ENCODE data around the gene FHOD3.

DNA sequence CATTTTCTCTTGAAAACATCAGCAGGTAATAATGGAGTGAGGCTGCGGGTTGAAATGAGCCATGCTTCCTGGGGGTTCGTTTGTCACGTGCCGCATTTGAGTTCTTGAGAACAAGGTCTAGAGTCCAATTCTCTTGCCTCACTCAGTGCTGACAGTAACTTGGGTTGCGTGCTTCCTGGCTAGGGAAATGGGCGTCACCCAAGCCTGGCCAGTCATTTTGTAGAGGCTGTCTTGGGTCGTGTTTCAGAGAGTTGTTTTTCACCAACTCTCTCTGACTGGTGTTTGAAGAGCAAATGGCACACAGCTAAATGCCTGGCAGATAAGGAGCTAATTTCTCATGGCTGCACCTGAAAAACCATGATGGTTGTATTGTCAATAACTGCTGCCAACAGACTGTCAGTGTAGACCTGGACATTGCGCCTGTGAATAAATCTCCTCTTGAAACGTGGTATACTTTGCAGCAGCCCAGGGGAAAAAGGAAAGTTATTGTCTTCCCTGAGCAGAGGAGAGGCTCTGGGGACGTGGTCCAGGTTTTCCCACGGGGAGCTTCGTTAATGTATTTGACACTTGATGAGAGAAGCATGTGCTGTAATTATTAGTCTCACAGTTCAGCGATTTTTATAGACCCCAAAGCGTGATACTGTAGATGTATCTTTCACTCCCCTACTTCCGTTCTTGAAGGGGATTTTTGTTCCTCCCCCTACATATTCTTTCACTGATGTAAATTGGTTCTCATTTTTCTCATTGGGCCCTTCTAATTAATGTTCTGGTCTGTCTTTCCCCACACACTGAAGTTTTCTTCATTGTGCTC, 196.0 kb downstream of the FHOD3 start:
- TF ChIP-seq, protein P1, sequence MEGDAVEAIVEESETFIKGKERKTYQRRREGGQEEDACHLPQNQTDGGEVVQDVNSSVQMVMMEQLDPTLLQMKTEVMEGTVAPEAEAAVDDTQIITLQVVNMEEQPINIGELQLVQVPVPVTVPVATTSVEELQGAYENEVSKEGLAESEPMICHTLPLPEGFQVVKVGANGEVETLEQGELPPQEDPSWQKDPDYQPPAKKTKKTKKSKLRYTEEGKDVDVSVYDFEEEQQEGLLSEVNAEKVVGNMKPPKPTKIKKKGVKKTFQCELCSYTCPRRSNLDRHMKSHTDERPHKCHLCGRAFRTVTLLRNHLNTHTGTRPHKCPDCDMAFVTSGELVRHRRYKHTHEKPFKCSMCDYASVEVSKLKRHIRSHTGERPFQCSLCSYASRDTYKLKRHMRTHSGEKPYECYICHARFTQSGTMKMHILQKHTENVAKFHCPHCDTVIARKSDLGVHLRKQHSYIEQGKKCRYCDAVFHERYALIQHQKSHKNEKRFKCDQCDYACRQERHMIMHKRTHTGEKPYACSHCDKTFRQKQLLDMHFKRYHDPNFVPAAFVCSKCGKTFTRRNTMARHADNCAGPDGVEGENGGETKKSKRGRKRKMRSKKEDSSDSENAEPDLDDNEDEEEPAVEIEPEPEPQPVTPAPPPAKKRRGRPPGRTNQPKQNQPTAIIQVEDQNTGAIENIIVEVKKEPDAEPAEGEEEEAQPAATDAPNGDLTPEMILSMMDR (IDR thresholded peaks at IDR 0.05), result no peak
- TF ChIP-seq EZH2 (IDR thresholded peaks at IDR 0.05; ENCODE audit: borderline replicate concordance, insufficient read depth, low read depth, low read length, poor library complexity, severe bottlenecking), result no peak

Measured in B cell (primary cell).